ENCODE results near the gene TRAM2.

Gene TRAM2

DNA sequence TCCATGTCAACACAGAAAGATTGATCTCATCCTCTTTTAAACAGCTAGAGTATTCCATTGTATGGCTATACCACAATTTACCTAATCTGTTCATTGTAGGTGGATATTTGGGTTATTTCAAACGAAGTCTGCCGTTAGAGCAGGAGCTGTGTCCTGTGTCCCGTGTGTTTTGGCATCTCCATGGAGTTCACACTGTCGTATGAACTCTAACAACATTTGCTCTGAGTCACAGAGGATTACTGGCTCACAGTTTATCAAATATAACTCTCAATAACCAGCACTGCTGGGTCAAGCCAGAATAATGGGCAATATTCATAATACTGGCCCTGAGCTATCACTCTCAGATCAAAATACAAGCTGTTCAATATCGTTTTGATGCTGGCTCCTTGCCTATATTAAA lies 16.4 kb downstream of the TRAM2 start:
- ATAC-seq (ENCODE audit: low read depth) (no peak), DNase-seq (ENCODE audit: low spot score) (no peak)
- no peak overlapping the region for H3K27ac ChIP-seq (ENCODE audit: poor library complexity, severe bottlenecking)
- TF ChIP-seq, protein P1, sequence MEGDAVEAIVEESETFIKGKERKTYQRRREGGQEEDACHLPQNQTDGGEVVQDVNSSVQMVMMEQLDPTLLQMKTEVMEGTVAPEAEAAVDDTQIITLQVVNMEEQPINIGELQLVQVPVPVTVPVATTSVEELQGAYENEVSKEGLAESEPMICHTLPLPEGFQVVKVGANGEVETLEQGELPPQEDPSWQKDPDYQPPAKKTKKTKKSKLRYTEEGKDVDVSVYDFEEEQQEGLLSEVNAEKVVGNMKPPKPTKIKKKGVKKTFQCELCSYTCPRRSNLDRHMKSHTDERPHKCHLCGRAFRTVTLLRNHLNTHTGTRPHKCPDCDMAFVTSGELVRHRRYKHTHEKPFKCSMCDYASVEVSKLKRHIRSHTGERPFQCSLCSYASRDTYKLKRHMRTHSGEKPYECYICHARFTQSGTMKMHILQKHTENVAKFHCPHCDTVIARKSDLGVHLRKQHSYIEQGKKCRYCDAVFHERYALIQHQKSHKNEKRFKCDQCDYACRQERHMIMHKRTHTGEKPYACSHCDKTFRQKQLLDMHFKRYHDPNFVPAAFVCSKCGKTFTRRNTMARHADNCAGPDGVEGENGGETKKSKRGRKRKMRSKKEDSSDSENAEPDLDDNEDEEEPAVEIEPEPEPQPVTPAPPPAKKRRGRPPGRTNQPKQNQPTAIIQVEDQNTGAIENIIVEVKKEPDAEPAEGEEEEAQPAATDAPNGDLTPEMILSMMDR (IDR thresholded peaks at IDR 0.05; ENCODE audit: poor library complexity, severe bottlenecking): no peak
- H3K4me1 ChIP-seq (ENCODE audit: insufficient read depth, poor library complexity, severe bottlenecking): peaks cover 7% of the 10 kb centered on the region
- H3K27me3 ChIP-seq (ENCODE audit: insufficient read depth, poor library complexity, severe bottlenecking): no peaks in the 10 kb centered on the region
- no peak overlapping the region for H3K4me3 ChIP-seq (ENCODE audit: severe bottlenecking)
- H3K9me3 ChIP-seq (ENCODE audit: severe bottlenecking): no peaks in the 10 kb centered on the region
- peaks cover 6% of the 10 kb centered on the region; the same call in 1 of the 2 replicates for H3K36me3 ChIP-seq (ENCODE audit: low read depth)

DNA sequence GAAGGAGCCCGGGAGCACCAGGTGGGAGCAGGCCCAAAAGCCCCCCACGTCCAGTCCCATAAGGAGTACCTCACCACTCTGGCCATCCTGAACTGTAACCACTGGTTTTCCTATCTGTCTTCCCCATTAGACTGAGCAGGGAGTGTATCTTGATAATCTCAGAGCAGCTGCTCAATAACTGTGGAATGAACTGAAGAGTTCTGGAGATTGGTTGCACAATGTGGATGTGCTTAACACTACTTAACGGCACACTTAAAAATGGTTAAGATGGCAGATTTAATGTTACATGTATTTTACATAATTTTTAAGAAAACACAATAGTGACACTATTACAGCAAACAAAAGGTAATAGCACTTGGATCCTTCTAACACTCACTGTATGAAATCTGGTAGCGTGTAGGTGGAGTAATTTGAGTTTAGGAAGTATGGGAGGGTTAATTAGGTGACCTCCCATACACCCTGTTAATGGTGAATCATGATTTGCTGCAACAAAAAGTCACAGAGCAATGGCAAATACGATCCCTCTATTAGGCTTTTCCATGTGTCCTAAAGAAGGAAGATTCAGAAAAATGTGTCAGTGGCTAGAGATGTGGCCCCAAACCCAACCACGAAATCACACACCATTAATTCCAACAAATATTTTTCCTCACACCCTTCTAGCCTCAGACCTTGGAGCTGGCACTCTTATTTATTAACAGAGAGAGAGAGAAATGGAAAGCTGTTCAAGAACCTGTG lies 18.4 kb downstream of the TRAM2 start:
- H3K4me1 ChIP-seq (ENCODE audit: insufficient read depth, poor library complexity, severe bottlenecking): peaks cover 13% of the 10 kb centered on the region
- DNase-seq (ENCODE audit: low spot score): no peak
- H3K9me3 ChIP-seq (ENCODE audit: severe bottlenecking): no peaks in the 10 kb centered on the region
- no peak for ATAC-seq (ENCODE audit: low read depth)
- H3K36me3 ChIP-seq (ENCODE audit: low read depth): no peaks in the 10 kb centered on the region
- no peak overlapping the region for H3K27ac ChIP-seq (ENCODE audit: poor library complexity, severe bottlenecking)
- H3K27me3 ChIP-seq (ENCODE audit: insufficient read depth, poor library complexity, severe bottlenecking): no peaks in the 10 kb centered on the region
- TF ChIP-seq, protein P1 (IDR thresholded peaks at IDR 0.05; ENCODE audit: poor library complexity, severe bottlenecking): no peak
- H3K4me3 ChIP-seq (ENCODE audit: severe bottlenecking): no peak overlapping the region

DNA sequence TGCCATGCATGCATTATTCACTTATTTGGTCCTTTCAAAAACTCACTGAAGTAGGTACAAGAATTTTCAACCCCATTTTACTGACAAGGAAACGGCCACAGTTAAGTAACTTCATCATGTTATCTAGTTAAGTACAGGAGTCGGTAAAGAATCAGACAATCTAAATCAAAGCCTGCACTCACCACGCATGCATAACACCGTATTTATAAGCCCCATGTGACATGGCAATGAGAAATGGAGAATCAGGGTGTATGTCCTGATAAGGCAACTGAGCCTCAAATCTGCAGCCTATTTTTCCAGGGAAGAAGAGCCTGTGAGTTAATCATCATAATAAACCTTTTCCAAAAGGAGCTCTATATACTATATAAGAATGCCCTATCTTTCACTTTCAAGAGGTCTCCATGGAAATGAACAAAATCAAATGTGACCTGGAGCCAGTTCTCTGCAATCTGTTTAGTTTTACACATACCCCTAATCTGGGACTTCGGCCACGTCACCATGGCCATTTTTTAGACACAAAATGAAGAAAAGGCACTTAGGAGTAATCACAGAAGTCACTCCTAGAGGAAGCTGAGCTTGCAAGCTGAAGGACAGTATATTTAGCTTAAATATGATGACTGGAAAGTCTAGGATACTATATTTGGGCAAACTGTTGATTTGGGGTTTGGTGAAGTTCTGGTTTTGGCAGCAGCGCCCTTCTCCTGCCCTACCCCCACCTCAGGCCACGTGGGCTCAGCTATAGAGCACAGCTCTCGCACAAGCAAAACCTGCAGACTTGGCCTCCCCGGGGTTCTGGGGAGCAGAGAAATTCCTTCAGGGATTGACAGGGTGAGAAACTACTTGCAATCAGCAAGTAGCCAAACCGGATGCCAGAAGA lies 19.2 kb downstream of the TRAM2 start:
- Histone ChIP-seq H3K36me3 (ENCODE audit: low read depth) (no peaks in the 10 kb centered on the region), H3K4me1 (ENCODE audit: insufficient read depth, poor library complexity, severe bottlenecking) (peaks cover 11% of the 10 kb centered on the region), H3K9me3 (ENCODE audit: severe bottlenecking) (no peaks in the 10 kb centered on the region), H3K4me3 (ENCODE audit: severe bottlenecking) (no peak overlapping the region), H3K27me3 (ENCODE audit: insufficient read depth, poor library complexity, severe bottlenecking) (no peaks in the 10 kb centered on the region), H3K27ac (ENCODE audit: poor library complexity, severe bottlenecking) (no peak overlapping the region)
- TF ChIP-seq, protein P1 (IDR thresholded peaks at IDR 0.05; ENCODE audit: poor library complexity, severe bottlenecking): no peak
- DNase-seq (ENCODE audit: low spot score): no peak
- ATAC-seq (ENCODE audit: low read depth): no peak

DNA sequence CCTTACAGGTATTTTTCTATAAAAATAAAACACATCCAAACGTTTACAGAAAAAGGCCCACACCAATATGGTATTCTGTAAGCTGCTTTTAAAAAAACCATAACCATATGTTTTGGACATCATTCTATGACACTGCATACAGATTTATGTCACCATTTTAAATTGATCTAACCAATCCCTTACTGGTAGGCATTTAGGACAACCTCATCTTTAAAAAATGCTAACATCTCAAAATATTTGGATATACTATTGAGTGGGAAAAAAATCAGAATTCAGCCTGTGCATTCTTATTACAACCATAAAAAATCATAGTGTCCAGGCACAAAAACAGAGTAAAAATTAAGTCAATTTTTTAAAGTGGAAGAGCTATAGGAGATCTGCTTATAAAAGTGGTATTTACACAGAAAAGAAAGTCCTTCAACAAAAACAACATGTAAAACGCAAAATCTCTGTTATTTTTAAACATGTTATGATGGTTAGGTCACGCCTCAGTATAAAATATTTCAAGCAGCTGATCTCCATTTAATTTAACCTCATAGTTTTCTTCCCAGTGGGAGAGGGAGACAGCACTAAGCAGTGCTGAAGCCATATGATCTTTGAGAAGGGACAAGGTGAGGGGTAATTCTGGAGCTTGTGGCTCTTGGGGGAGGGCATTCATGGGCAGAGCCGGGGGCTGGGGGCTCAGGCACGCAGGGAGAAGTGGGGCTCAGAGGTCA lies 21.2 kb downstream of the TRAM2 start:
- Histone ChIP-seq H3K9me3 (ENCODE audit: severe bottlenecking) (no peaks in the 10 kb centered on the region), H3K4me1 (ENCODE audit: insufficient read depth, poor library complexity, severe bottlenecking) (peaks cover 31% of the 10 kb centered on the region), H3K36me3 (ENCODE audit: low read depth) (0 out of 2 replicates have a peak, but pooled peaks cover 5% of the 10 kb centered on the region), H3K27ac (ENCODE audit: poor library complexity, severe bottlenecking) (no peak overlapping the region), H3K4me3 (ENCODE audit: severe bottlenecking) (no peak overlapping the region), H3K27me3 (ENCODE audit: insufficient read depth, poor library complexity, severe bottlenecking) (no peaks in the 10 kb centered on the region)
- TF ChIP-seq, protein P1 (IDR thresholded peaks at IDR 0.05; ENCODE audit: poor library complexity, severe bottlenecking): no peak
- no peak for DNase-seq (ENCODE audit: low spot score)
- ATAC-seq (ENCODE audit: low read depth): no peak

All from RWPE2 (cell line).